GM21529 (cell line): ENCODE results near the gene NUDT22.
A peak's percentile ranks its signal among the peaks of the same experiment; 100 is the strongest.

Source experiments
- ATAC-seq: cut with Tn5 transposase; IDR thresholded peaks from one replicate; pipeline ENCODE4 v1.9.1; 2021; ENCODE audit not compliant: unreplicated experiment

Gene NUDT22

DNA sequence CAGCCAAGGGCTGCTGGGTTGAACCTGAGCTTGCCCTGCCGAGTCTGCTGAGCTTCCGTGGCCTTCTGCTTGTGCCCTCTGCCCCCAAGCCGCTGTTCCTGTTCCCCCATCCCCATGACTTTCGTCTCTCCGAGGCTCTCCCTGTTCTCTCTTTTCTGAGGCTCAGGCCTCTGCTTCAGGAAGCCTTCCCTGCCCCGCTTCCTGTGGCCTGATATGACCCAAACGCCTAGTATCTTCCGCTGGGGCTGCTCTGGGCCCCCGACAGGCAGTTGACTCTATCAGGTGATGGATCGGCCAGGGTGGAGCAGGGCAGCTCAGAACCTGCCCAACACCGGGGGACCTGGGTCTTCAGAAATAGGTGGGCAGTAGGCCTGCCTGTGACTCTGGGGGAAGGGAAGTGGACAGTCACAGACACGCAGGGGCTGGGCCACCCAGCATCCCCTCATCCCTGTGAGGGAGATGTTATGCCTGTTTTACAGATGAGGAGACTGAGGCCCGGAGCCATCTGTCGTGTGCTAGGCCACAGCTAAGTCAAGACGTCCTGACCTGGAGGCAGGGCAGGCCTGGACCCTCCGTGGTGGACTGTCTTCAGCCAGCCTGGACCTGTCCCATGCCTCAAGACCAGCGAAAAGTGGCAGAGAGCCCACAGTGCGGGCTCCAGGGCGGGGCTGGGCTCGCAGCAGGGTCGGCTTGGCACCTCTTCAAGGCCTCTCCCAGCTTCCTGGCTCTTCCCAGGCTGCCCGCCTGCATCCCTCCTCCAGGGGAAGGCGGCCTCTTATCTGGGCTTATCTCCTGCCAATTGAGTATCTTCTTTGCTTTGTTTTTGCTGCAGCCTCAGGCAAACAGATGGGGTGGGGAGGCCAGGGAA lies 42.2 kb downstream of the NUDT22 start:
- no peak for ATAC-seq

DNA sequence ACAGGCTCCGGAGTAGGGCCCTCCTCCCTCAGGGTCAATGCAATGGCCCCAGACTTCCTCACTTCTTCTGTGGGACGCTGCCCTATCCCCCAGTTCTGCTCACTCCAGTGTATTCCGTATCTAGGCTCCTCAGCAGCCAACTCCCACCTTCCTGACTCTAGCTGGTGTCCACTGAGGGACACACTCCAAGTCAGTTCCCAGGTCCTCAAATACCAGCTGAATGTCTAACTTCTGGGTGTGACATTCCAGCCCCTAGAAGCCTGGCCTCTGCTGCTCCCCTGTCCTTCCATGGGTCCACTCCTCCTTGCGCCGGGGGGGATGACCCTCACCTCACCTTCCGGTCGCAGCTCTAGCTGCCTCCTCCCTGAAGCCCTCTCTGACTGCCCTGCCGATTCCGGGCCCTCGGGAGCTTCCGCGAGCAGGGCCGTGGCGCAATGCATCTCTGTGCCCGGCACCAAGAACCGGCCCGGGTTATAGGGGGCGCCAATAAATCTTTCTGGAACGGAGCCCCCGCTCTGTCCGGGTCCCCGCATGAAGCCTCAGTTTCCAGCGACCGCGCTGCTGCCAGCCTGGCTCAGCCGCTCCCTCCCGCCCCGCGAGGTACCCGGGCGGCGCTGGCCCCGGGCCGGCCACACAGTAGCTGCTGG lies 42.9 kb downstream of the NUDT22 start:
- ATAC-seq = peak; percentile 25

DNA sequence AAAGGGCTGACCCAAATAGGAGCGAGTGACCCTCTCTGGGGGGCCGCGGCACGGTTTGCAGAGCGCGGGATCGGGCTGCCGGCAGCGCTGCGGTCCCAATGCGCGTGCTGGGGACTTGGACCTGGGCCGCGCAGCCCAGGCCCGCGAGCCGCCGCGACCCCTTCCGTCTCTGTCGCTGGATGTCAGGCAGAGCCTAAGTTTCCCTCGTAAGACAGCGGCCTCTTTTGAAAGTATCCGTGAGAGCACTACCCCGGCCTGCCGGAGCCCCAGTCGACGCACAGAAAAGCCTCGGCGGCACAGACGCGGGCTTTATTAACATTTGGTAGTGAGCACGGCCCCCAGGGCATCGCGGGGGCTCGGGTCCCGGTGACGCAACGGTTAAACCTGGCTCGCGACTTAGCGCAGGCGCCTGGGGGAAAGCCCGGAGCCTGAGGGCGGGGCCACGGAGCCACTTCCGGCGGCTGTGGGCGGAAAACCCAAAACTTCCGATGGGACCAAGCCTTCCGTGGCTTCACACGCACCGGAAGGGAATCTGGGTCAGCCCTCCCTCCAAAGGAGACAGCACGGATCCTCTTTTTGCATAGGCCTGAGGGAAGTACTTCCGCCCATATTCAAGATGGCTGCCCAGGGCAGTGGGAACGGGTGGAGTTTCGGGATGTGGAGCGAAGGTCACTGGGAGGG lies 43.6 kb downstream of the NUDT22 start:
- peak; percentile 62 for ATAC-seq

DNA sequence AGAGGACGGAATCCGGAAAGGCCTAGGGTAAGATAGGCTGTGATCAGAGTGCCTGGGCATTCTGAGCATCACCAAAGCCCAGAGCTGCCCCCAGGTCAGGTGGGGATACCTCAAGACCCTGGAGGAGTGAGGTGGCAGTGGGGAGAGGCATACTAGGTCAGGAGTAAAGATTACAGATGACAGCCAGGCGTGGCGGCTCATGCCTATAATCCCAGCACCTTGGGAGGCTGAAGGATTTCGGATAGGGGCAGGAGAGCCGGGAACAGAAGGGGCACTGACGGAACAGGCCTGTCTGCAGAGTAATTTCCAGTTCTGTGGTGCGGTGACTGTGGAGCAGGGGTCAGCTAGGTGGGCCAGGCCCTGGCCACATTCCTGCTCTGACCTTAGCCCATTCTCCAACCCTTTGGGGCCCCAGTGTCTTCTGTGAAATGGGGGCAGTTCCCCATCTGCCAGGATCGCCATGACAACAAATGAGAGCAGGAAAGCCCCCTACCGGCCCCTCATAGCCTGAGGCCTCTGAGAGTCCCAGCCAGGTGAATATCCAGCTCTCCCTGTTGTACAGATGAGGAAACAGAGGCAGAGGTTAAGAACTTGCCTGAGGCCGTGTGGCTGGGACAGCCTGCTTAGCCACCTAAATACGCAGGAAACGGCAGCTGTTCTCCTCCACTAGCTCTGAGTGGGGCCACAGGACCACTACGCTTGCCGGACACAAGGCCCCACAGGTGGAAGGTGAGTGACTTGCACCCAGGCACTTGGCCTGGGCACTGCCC lies 49.1 kb downstream of the NUDT22 start:
- ATAC-seq = no peak

- no peak for ATAC-seq
Observed at GRCh38 chr11:64275841-64276240, 49.8 kb downstream of the NUDT22 start.

- ATAC-seq = no peak
Observed at GRCh38 chr11:64276653-64277431, 50.8 kb downstream of the NUDT22 start.

- no peak for ATAC-seq
Observed at GRCh38 chr11:64278576-64279190, 52.6 kb downstream of the NUDT22 start.
